Stimulated activated CD4-positive, alpha-beta T cell treated with anti-CD3 and anti-CD28 coated beads, Interleukin-4, amount 100 ng/mL, for 1 hour (primary cell): ENCODE measurements around the gene ARPC1B.
"Not testable (repeated sequence)": the region's sequence is repeated elsewhere in the genome, so short reads cannot be mapped to it uniquely, and the experiment has no call there.

ENCODE experiments used
- DNase-seq: peaks from one replicate; pipeline ENCODE4 v3.0.0-alpha.2; 2020

Gene ARPC1B

DNA sequence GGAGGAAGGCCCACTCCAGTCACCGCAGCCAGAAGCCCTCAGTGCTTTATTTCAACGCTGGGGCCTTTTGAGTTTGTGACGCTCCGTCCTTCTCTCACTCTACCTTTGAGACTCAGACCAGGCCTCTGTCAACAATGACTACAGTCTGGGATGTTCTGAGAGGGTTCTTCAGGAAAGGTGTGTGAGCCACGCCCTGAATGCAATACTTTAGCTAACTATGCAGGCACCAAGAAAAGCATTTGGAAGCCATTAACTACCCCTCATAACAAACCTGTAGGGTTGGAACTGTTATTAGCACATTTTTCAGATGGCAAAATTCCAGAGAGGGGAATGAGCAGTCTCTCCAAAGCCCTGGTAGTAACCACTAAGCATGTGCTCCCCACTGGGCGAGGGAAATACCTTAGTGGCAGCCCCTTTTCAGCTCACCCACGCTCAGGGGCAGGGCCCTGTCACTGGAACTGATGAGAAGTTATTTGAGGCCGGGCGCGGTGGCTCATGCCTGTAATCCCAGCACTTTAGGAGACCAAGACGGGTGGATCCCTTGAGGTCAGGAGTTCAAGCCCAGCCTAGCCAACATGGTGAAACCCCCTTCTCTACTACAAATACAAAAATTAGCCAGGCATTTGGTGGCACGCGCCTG is 5.7 kb upstream of the ARPC1B start:
- DNase-seq = no peak

GRCh38 chr7:99369767-99370391 is 4.7 kb upstream of the ARPC1B start:
- no peak for DNase-seq

DNA sequence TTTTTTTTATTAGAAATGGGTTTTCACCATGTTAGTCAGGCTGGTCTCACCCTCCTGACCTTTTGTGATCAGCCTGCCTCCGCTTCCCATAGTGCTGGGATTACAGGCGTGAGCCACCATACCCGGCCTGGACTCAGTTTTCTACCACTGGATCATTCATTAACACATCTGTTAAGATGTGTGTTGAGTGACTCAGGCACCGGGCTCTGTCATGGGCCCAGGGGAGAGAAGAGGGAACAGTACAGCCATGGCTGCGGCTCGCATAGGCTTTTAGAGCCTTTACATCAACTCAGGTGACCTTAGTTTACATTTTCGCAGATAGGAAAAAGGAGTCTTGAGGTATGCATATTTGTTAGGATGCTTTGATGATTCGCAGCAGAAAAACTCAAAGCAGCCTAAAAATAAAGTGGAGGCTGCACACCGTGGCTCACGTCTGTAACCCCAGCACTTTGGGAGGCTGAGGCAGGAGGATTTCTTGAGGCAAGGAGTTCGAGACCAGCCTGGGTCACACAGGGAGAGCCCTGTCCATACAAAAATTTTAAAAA is 3.1 kb upstream of the ARPC1B start:
- no peak for DNase-seq

GRCh38 chr7:99372275-99373090 is 2.0 kb upstream of the ARPC1B start:
- no peak for DNase-seq

DNA sequence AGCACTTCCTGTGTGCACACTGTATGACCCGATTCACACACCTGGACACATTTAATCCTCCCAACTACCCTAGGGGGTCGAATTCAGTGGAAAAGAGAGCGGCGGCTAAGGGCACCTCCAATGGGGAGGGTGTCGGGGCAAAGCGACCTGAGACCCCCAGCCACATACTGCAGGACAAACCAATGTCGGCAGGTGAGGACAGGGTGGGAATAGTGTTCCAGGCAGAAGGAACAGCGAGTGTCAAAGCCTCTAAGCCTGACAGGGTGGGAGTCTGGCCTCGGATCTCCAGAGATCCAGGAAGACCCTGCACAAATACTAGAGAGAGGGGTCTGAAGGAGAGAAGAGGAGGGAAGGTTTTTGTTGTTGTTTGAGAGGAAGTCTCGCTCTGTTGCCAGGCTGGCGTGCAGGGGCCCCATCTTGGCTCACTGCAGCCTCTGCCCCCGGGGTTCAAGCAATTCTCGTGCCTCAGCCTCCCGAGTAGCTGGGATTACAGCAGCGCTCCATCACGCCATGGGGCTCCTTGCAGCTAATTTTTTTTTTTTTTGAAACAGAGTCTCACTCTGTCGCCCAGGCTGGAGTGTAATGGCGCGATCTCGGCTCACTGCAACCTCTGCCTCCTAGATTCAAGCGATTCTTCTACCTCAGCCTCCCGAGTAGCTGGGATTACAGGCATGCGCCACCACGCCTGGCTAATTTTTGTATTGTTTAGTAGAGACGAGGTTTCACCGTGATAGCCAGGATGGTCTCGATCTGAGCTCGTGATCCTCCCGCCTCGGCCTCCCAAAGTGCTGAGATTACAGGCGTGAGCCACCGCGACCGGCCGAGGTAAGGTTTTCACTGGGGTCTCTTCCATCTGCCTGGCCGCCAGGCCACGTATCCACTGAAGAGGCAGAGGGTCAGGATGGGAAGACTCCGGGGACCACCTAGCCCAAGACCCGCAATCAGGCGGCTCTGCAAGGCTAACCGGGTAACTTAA is 1.2 kb upstream of the ARPC1B start:
- no peak for DNase-seq

DNA sequence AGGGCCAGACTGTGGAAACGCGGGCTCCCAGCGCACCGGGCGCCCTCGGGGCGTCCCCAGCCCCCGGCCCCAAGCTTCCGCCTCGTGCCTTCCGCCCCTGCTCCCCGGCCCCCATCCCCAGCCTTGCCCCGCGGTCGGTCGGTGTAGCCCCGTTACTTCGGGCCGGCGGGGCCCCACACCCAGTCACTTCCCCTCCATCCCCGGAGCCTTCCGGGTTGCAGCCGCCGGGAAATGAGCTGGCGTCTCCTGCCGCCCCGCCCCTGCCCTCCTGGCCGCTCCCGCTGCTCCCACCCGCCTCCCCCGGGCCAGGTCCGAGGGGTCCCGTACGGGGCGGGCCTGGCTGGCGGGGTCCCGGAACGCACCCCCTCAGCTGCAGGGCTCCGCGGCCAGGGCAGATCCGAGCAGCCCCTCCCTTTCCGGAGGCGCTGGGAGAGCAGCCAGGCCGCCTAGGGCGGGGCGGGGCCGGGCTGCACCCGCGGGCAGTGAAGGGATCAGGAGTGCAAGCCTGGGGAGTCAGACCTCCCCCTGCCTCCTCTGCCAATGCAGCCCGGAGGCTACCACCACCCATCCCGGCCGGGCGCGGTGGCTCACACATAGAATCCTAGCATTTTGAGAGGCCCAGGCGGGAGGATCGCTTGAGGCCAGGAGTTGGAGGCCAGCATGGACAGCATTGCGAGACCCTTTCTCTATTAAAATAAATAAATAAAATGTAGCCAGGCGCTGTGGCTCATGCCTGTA is 709 bp downstream of the ARPC1B start:
- DNase-seq = peak; percentile 65

GRCh38 chr7:99379043-99379577 is 4.6 kb downstream of the ARPC1B start:
- DNase-seq = peak; percentile 38

GRCh38 chr7:99379693-99380031 is 5.1 kb downstream of the ARPC1B start:
- not testable (repeated sequence) for DNase-seq

- DNase-seq = peak; percentile 26
These were observed 5.7 kb downstream of the ARPC1B start for GRCh38 chr7:99380032-99380822.

- peak; percentile 85 for DNase-seq
These were observed 6.5 kb downstream of the ARPC1B start for GRCh38 chr7:99380823-99381663.

DNA sequence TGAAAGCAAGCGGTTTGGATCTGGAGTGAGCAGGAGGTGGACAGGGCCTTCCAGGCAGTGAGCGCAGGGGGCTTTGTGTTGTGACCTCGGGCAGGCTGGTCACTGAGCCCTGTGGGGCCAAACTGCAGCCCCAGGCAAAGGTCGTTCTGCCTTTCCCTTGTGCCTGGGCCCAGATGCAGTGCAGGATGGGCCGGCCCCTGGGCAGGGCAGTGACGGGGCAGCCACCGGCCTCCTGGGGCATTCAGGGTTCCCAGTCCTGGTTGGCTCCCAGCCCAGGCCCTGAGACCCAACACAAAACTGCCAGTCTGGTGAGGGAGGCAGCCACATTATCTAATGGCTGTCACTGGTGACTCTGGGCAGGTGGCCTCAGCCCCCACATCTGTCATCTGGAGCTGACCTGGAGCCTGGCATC is 7.1 kb downstream of the ARPC1B start:
- no peak for DNase-seq

- no peak for DNase-seq
These were observed 8.7 kb downstream of the ARPC1B start for GRCh38 chr7:99383203-99383602.

GRCh38 chr7:99383791-99384370 is 9.4 kb downstream of the ARPC1B start:
- no peak for DNase-seq

- DNase-seq = no peak
These were observed 10.0 kb downstream of the ARPC1B start for GRCh38 chr7:99384523-99384922.

- DNase-seq = no peak
These were observed 11.0 kb downstream of the ARPC1B start for GRCh38 chr7:99385564-99385963.

DNA sequence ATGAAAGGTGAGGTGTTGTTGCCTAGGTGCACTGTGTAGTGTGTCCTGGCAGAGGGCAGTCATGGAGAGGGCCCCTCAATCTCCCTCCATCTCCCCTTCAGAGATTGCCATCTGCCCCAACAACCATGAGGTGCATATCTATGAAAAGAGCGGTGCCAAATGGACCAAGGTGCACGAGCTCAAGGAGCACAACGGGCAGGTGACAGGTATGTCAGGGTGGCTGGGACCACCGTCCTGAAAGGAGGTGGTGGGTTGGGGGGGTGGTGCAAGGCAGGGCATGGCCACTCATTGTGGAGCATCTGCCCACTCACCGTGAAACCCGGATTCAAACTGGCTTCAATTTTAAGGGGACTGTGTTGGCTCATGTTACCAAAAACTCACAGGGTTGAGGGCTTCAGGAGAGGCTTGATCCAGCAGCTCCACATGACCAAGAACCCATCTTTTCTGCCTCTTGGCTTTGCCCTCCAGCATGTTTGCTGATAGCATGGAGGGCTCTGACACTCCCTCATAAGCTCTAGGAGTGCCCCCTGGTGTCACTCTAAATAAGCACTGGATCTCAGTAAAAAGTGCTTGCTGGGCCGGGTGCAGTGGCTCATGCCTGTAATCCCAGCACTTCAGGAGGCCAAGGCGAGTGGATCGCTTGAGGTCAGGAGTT is 12.2 kb downstream of the ARPC1B start:
- DNase-seq = no peak

DNA sequence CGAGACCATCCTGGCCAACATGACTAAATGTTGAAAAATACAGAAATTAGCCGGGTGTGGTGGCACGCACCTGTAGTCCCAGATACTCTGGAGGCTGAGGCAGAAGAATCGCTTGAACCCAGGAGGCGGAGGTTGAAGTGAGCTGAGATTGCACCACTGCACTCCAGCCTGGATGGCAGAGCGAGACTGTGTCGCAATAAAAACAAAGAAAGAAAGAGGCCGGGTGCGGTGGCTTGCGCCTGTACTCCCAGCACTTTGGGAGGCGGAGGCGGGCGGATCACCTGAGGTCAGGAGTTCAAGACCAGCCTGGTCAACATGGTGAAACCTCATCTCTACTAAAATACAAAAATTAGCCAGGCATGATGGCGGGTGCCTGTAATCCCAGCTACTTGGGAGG is 12.7 kb downstream of the ARPC1B start:
- not testable (repeated sequence) for DNase-seq

DNA sequence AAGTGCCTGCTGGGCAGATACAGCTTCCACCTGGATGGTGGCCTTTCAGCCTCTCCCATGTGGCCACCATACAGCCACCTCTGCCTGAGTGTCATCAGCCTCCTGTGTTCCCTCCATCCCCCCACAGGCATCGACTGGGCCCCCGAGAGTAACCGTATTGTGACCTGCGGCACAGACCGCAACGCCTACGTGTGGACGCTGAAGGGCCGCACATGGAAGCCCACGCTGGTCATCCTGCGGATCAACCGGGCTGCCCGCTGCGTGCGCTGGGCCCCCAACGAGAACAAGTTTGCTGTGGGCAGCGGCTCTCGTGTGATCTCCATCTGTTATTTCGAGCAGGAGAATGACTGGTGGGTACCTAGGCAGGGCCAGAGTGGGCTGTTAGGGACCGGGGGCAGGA is 13.4 kb downstream of the ARPC1B start:
- DNase-seq = no peak

GRCh38 chr7:99389772-99390171 is 15.2 kb downstream of the ARPC1B start:
- no peak for DNase-seq
